Endodermal cell (in vitro differentiated cells): Measurements from ENCODE around the gene ZDHHC7. TPM values are rescaled to one million over a fixed set of nuclear protein-coding genes. Genes with fewer than 3 reads are reported as not detected.
A peak's percentile ranks its signal among the peaks of the same experiment; 100 is the strongest.

ENCODE experiments used
- DNase-seq: peaks from one replicate; pipeline ENCODE4 v3.0.0-alpha.2; 2017
- H3K27ac ChIP-seq: 2 replicates; pipeline ENCODE4 v1.5.1; 2013; ENCODE audit warnings: mild to moderate bottlenecking, low read depth, low read length, moderate library complexity
- H3K27me3 ChIP-seq: 2 replicates; pipeline ENCODE4 v1.6.1; 2013; ENCODE audit warnings: mild to moderate bottlenecking, low read length, moderate library complexity; ENCODE audit not compliant: insufficient read depth, control insufficient read depth, poor library complexity, severe bottlenecking
- H3K36me3 ChIP-seq: 2 replicates; pipeline ENCODE4 v1.7.0; 2013; ENCODE audit warnings: mild to moderate bottlenecking, low read length, moderate library complexity; ENCODE audit not compliant: control insufficient read depth, insufficient read depth
- H3K4me1 ChIP-seq: one replicate; pipeline ENCODE4 v1.7.0; 2013; ENCODE audit warnings: low read length; ENCODE audit not compliant: control insufficient read depth, insufficient read depth
- H3K4me3 ChIP-seq: 2 replicates; pipeline ENCODE4 v1.5.1; 2013; ENCODE audit warnings: mild to moderate bottlenecking, low read length, moderate library complexity
- H3K9ac ChIP-seq: 2 replicates; pipeline ENCODE4 v1.6.1; 2013; ENCODE audit warnings: mild to moderate bottlenecking, low read length, moderate library complexity; ENCODE audit not compliant: poor library complexity, severe bottlenecking; ENCODE audit errors: extremely low read depth
- H3K9me3 ChIP-seq: 2 replicates; pipeline ENCODE4 v1.6.1; 2013; ENCODE audit warnings: mild to moderate bottlenecking, low read length, moderate library complexity; ENCODE audit not compliant: control insufficient read depth
- H3K27ac Mint-ChIP-seq: 2 replicates; pipeline ENCODE4 v1.8.0; 2020; ENCODE audit warnings: mixed read lengths
- H3K27me3 Mint-ChIP-seq: 2 replicates; pipeline ENCODE4 v1.8.0; 2021; ENCODE audit warnings: mild to moderate bottlenecking, mixed read lengths; ENCODE audit not compliant: insufficient read depth
- H3K36me3 Mint-ChIP-seq: 2 replicates; pipeline ENCODE4 v1.8.0; 2020; ENCODE audit warnings: low read depth, mixed read lengths
- H3K4me1 Mint-ChIP-seq: 2 replicates; pipeline ENCODE4 v1.8.0; 2020; ENCODE audit warnings: mixed read lengths
- H3K4me3 Mint-ChIP-seq: 2 replicates; pipeline ENCODE4 v1.8.0; 2020; ENCODE audit warnings: mild to moderate bottlenecking, moderate library complexity, mixed read lengths
- H3K9me3 Mint-ChIP-seq: 2 replicates; pipeline ENCODE4 v1.8.0; 2020; ENCODE audit warnings: mild to moderate bottlenecking, mixed read lengths
- CTCF ChIP-seq: fragments of 200-600 bp; sonication (generic); conservative IDR thresholded peaks from 2 replicates; pipeline ENCODE4 v1.5.0; 2021; ENCODE audit warnings: antibody characterized with exemption, mild to moderate bottlenecking
- WGBS, 2 experiments: methylation state at CpG; one replicate each; pipeline versions ENCODE4 v1.1.5 to v1.1.7; 2013; ENCODE audit warnings: missing lambda C conversion rate in 2 of 2, mixed read lengths in 1 of 2; ENCODE audit not compliant: insufficient coverage in 1 of 2, insufficient read length in 1 of 2; 5-methylcytosine and 5-hydroxymethylcytosine counted together
- total RNA-seq, 2 donors: library from RNA; stranded (reverse); fragmentation: NEBNext Ultra II Directional in 1 of 2; extraction: Animal tissue kit (Norgen Biotek cat#: 25700) in 1 of 2; gene quantifications; 2 replicates in 1 of 2; 3 replicates in 1 of 2; pipeline ENCODE4 v1.2.1, GENCODE V29; 2021

ZDHHC7 gene
- total RNA-seq, 2 donors from 2014 or later, result 58.7 to 61.8 TPM

DNA sequence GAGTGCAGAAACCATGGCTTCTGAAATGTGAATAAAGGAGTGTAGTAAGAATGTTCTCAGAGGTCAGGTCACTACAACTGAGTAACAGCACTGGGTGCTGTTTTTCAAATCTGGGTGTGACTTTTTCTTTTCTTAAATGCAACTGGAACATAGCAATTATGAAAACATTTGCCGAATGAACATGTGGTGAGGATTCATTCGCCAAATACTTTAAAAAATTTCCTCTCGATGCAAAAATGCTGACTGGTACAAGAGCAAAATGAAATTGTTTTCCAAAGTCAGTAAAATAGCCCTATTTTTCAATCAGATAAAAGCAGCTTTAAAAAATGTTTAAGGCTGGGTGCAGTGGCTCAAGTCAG is 18.6 kb downstream of the ZDHHC7 start:
- no peak for DNase-seq
- no peaks in the 10 kb centered on the region for H3K27me3 ChIP-seq
- H3K36me3 ChIP-seq, result peaks cover 61% of the 10 kb centered on the region
- H3K9ac ChIP-seq, result no peak overlapping the region
- H3K9me3 Mint-ChIP-seq, result no peaks in the 10 kb centered on the region
- H3K4me1 Mint-ChIP-seq, result peaks cover 23% of the 10 kb centered on the region
- peaks cover 9% of the 10 kb centered on the region for H3K4me1 ChIP-seq
- no peaks in the 10 kb centered on the region for H3K9me3 ChIP-seq
- no peak for TF ChIP-seq CTCF
- no peak overlapping the region for H3K27ac ChIP-seq
- WGBS, 2 experiments, result 90 to 95% methylated on average over 3 of the region's 3 CpGs
- H3K27me3 Mint-ChIP-seq, result no peaks in the 10 kb centered on the region
- H3K27ac Mint-ChIP-seq, result no peak overlapping the region
- H3K36me3 Mint-ChIP-seq, result peaks cover 69% of the 10 kb centered on the region
- no peak overlapping the region for H3K4me3 ChIP-seq
- no peak overlapping the region for H3K4me3 Mint-ChIP-seq

DNA sequence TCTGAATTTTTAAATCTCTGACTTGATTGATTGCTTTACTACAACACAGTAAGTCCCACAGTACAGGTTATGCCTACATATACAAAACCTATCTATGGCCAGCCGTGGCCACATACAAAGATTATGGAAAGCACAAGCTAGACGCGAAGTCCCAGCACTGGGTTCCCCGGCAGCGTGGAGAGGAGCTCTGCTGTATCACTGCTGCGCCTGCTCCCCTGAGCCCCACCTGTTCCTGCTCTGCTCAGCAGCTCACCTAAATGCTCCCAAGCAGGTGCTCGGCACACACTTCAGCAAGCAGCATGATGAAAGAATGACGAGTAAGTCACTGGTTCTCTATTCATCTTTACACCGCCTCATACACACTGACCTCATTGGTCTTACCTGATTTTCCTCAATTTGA is 20.6 kb downstream of the ZDHHC7 start:
- Histone ChIP-seq H3K9me3 (no peaks in the 10 kb centered on the region), H3K27ac (no peak overlapping the region), H3K4me1 (peaks cover 9% of the 10 kb centered on the region), H3K27me3 (no peaks in the 10 kb centered on the region), H3K4me3 (no peak overlapping the region), H3K36me3 (peaks cover 77% of the 10 kb centered on the region), H3K9ac (no peak overlapping the region)
- H3K27me3 Mint-ChIP-seq, result no peaks in the 10 kb centered on the region
- DNase-seq, result no peak
- H3K4me3 Mint-ChIP-seq, result no peak overlapping the region
- no peak overlapping the region for H3K27ac Mint-ChIP-seq
- H3K9me3 Mint-ChIP-seq, result no peaks in the 10 kb centered on the region
- TF ChIP-seq CTCF, result no peak
- H3K4me1 Mint-ChIP-seq, result peaks cover 23% of the 10 kb centered on the region
- 95 to 97% methylated on average over 9 of the region's 9 CpGs for WGBS, 2 experiments
- H3K36me3 Mint-ChIP-seq, result peaks cover 81% of the 10 kb centered on the region

DNA sequence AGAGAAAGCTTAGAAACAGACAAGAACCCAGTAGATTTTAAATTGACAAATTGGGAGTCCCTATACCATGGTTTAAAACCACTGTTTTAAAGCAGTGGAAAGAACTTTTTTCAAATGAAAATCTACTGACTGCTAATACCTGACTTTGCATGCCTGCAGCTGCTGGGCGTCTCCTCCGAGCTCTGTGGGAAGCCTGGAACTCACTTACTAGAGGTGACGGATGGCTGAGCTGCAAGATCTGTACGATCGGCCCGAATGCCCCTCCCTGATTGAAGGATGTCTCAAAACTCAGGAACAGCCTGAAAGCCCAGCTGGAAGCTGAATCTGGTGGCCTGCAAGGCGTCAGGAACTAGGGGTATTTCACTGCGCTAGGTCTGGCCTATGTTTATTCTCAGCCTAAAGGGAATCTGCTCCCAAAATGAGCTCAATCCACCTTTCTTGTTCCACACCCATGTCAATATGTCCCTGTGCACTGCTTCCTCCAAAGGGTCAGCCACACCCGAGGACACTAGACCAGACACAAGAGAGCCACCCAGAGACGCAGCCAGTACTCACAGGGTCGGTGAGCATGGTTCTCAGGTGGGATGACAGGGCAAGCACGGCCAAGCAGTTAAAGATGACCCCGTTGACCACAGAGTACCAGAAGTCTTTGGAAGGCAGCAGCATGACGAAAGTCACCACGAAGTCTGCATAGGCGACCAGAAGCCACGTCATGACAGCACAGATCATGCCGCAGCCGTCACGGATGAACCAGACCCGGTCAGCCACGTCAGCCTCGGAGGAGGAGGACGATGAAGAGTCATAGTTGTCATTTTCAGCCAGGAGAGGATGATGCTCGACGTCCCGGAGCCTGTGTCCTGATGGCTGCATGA is 21.4 kb downstream of the ZDHHC7 start:
- peaks cover 9% of the 10 kb centered on the region for H3K4me1 ChIP-seq
- H3K4me3 ChIP-seq, result no peak overlapping the region
- no peaks in the 10 kb centered on the region for H3K9me3 Mint-ChIP-seq
- no peak for DNase-seq
- H3K27ac ChIP-seq, result no peak overlapping the region
- no peak for TF ChIP-seq CTCF
- peaks cover 80% of the 10 kb centered on the region for H3K36me3 ChIP-seq
- H3K9ac ChIP-seq, result no peak overlapping the region
- H3K36me3 Mint-ChIP-seq, result peaks cover 80% of the 10 kb centered on the region
- H3K4me3 Mint-ChIP-seq, result no peak overlapping the region
- 91 to 92% methylated on average over 24 to 27 of the region's 27 CpGs for WGBS, 2 experiments
- H3K4me1 Mint-ChIP-seq, result peaks cover 21% of the 10 kb centered on the region
- no peaks in the 10 kb centered on the region for H3K27me3 Mint-ChIP-seq
- no peaks in the 10 kb centered on the region for H3K27me3 ChIP-seq
- no peaks in the 10 kb centered on the region for H3K9me3 ChIP-seq
- H3K27ac Mint-ChIP-seq, result peak overlapping the region; percentile 5
